Astrocyte of the cerebellum (primary cell): ENCODE data around the gene TAB2.

Source experiments
- DNase-seq: peaks from one replicate; pipeline ENCODE4 v3.0.0-alpha.2; 2011; ENCODE audit warnings: low read depth
- H3K4me3 ChIP-seq: 2 replicates; pipeline ENCODE4 v1.5.1; 2011; ENCODE audit warnings: mild to moderate bottlenecking, low read depth, low read length, moderate library complexity
- CTCF ChIP-seq: IDR thresholded peaks from 2 replicates; pipeline ENCODE4 v1.5.1; 2012; ENCODE audit warnings: low read length, low read depth, moderate library complexity, mild to moderate bottlenecking; ENCODE audit errors: missing control alignments
- in situ Hi-C: cut with HindIII; loops from 2 replicates; pipeline ENCODE4 v1.10.0; 2017; ENCODE audit warnings: low sequenced_read_pairs

The TAB2 gene

GRCh38 chr6:149445095-149445466 is 127.6 kb downstream of the TAB2 start:
- no peak for TF ChIP-seq CTCF
- DNase-seq = no peak
- no peak overlapping the region for H3K4me3 ChIP-seq
- in situ Hi-C loops = no loop called here

GRCh38 chr6:149445573-149445972 is 128.1 kb downstream of the TAB2 start:
- no peak for DNase-seq
- TF ChIP-seq CTCF = no peak
- in situ Hi-C loops = no loop called here
- H3K4me3 ChIP-seq = no peak overlapping the region

GRCh38 chr6:149446791-149447376 is 129.4 kb downstream of the TAB2 start:
- no peak for TF ChIP-seq CTCF
- in situ Hi-C loops = no loop called here
- no peak overlapping the region for H3K4me3 ChIP-seq
- DNase-seq = no peak

GRCh38 chr6:149448821-149449453 is 131.4 kb downstream of the TAB2 start:
- no peak overlapping the region for H3K4me3 ChIP-seq
- in situ Hi-C loops = no loop called here
- DNase-seq = no peak
- TF ChIP-seq CTCF = no peak

GRCh38 chr6:149449831-149450678 is 132.5 kb downstream of the TAB2 start:
- in situ Hi-C loops = no loop called here
- no peak for TF ChIP-seq CTCF
- DNase-seq = no peak
- no peak overlapping the region for H3K4me3 ChIP-seq

- peak overlapping the region; percentile 23 for H3K4me3 ChIP-seq
- no peak for TF ChIP-seq CTCF
These were observed 133.3 kb downstream of the TAB2 start for GRCh38 chr6:149450679-149451375.

More at GRCh38 chr6:149450679-149451375, 133.3 kb downstream of the TAB2 start:
- DNase-seq = no peak
- in situ Hi-C loops = no loop called here
